Inflammatory macrophage treated with lipopolysaccharide for 4 hours (primary cell): ENCODE measurements around the gene GRAMD2A.

Source experiments
- DNase-seq: peaks from one replicate; pipeline ENCODE4 v3.0.0-alpha.2; 2020

GRAMD2A gene

GRCh38 chr15:72163719-72164118 lies 33.9 kb downstream of the GRAMD2A start:
- no peak for DNase-seq

- no peak for DNase-seq
Measured at GRCh38 chr15:72162569-72162968, 35.0 kb downstream of the GRAMD2A start.

- DNase-seq = no peak
Measured at GRCh38 chr15:72161361-72162132, 36.0 kb downstream of the GRAMD2A start.

- no peak for DNase-seq
Measured at GRCh38 chr15:72160696-72161245, 36.8 kb downstream of the GRAMD2A start.

- DNase-seq = peak; percentile 68
Measured at GRCh38 chr15:72156928-72157327, 40.7 kb downstream of the GRAMD2A start.

- peak; percentile 83 for DNase-seq
Measured at GRCh38 chr15:72155635-72156616, 41.7 kb downstream of the GRAMD2A start.

- DNase-seq = peak; percentile 8
Measured at GRCh38 chr15:72155003-72155621, 42.5 kb downstream of the GRAMD2A start.

GRCh38 chr15:72154316-72154715 lies 43.3 kb downstream of the GRAMD2A start:
- DNase-seq = no peak

- no peak for DNase-seq
Measured at GRCh38 chr15:72153269-72154000, 44.2 kb downstream of the GRAMD2A start.

GRCh38 chr15:72147418-72147817 lies 50.2 kb downstream of the GRAMD2A start:
- peak; percentile 43 for DNase-seq

GRCh38 chr15:72146934-72147333 lies 50.7 kb downstream of the GRAMD2A start:
- DNase-seq = no peak

GRCh38 chr15:72146221-72146620 lies 51.4 kb downstream of the GRAMD2A start:
- no peak for DNase-seq

GRCh38 chr15:72141171-72142084 lies 56.2 kb downstream of the GRAMD2A start:
- peak; percentile 10 for DNase-seq

- no peak for DNase-seq
Measured at GRCh38 chr15:72140088-72140487, 57.5 kb downstream of the GRAMD2A start.

GRCh38 chr15:72139667-72140066 lies 57.9 kb downstream of the GRAMD2A start:
- no peak for DNase-seq

GRCh38 chr15:72136170-72137051 lies 61.2 kb downstream of the GRAMD2A start:
- DNase-seq = no peak

- no peak for DNase-seq
Measured at GRCh38 chr15:72135719-72136118, 61.9 kb downstream of the GRAMD2A start.

GRCh38 chr15:72133211-72133610 lies 64.4 kb downstream of the GRAMD2A start:
- no peak for DNase-seq

GRCh38 chr15:72131922-72132321 lies 65.7 kb downstream of the GRAMD2A start:
- no peak for DNase-seq

GRCh38 chr15:72130272-72130671 lies 67.3 kb downstream of the GRAMD2A start:
- no peak for DNase-seq
